ENCODE measurements around the gene COX4I1. TPM values are rescaled to one million over a fixed set of nuclear protein-coding genes. Genes with fewer than 3 reads are reported as not detected.
A peak's percentile ranks its signal among the peaks of the same experiment; 100 is the strongest.

Gene COX4I1
- total and polyA plus RNA-seq, 2 experiments from 2014 or later: 743 to 1,231 TPM

DNA sequence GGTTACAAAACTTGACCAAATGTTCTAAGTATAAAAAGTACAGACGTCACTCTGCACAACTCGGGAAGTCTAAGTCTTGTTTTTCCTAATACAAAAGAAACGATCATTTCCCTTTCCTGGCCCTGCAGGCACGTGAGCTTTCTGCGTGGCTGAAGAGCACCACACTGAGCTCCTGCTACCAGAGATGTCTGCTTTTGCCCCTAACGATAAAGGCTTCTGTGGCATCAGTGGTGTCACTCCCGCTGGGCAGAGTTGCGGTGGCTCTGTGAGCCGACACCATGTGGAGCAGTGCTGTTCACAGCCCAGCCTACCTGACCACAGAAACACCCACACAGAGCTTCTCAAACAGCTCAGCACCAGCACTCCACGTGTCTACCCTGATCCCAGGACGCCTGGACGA is 20.6 kb upstream of the COX4I1 start:
- H3K4me3 ChIP-seq: no peak overlapping the region
- H3K27ac ChIP-seq: no peak overlapping the region
- TF ChIP-seq, protein P1, sequence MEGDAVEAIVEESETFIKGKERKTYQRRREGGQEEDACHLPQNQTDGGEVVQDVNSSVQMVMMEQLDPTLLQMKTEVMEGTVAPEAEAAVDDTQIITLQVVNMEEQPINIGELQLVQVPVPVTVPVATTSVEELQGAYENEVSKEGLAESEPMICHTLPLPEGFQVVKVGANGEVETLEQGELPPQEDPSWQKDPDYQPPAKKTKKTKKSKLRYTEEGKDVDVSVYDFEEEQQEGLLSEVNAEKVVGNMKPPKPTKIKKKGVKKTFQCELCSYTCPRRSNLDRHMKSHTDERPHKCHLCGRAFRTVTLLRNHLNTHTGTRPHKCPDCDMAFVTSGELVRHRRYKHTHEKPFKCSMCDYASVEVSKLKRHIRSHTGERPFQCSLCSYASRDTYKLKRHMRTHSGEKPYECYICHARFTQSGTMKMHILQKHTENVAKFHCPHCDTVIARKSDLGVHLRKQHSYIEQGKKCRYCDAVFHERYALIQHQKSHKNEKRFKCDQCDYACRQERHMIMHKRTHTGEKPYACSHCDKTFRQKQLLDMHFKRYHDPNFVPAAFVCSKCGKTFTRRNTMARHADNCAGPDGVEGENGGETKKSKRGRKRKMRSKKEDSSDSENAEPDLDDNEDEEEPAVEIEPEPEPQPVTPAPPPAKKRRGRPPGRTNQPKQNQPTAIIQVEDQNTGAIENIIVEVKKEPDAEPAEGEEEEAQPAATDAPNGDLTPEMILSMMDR (IDR thresholded peaks at IDR 0.05; ENCODE audit: low read depth, low read length): no peak
- no peaks in the 10 kb centered on the region for H3K4me1 ChIP-seq (ENCODE audit: low read depth)
- DNase-seq (ENCODE audit: low read depth in 1 of 2, low spot score in 1 of 2): no peak
- H3K36me3 ChIP-seq: peaks cover 15% of the 10 kb centered on the region
- no peaks in the 10 kb centered on the region for H3K27me3 ChIP-seq
- no peaks in the 10 kb centered on the region for H3K9me3 ChIP-seq (ENCODE audit: low read depth)

DNA sequence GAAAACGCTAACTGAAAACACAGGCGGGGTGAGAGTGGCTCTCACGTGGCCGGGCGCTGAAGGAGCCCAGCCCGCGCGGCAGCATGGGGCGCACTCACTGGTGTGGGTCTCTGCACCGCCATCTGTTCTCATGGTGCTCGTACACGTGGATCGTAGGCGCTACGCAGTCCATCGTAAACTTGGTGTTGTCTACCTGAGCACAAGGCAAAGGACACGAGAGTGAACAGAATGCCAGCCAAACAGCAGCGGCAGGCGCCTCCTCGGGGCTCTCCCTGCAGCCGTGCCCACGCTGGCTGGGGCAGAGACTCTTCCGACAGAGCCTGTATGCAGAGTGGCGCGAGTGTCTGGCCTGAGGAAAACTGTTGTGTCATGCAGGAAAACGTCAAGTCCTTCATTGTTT is 19.2 kb upstream of the COX4I1 start:
- no peaks in the 10 kb centered on the region for H3K9me3 ChIP-seq (ENCODE audit: low read depth)
- no peak overlapping the region for H3K27ac ChIP-seq
- no peak for DNase-seq (ENCODE audit: low read depth in 1 of 2, low spot score in 1 of 2)
- peaks cover 15% of the 10 kb centered on the region for H3K36me3 ChIP-seq
- H3K4me1 ChIP-seq (ENCODE audit: low read depth): no peaks in the 10 kb centered on the region
- TF ChIP-seq, protein P1 (IDR thresholded peaks at IDR 0.05; ENCODE audit: low read depth, low read length): no peak
- no peaks in the 10 kb centered on the region for H3K27me3 ChIP-seq
- H3K4me3 ChIP-seq: no peak overlapping the region

DNA sequence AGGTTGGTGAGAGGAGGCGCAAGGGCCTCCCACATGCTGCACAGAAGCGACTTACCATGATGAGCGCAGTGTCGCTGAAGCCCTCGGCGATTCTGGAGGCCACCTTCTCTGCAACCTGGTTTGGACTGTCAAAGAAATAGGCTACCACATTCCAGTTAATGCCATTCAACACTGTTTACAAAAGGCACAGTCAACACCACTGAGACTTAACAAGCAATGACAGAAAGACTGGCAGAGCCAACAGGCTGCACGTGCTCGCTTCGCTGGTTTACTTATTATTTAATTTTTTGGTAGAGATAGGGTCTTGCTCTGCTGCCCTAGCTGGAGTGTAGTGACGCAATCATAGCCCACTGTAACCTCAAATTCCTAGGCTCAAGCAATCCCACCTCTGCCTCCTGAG is 18.3 kb upstream of the COX4I1 start:
- Histone ChIP-seq H3K36me3 (peaks cover 16% of the 10 kb centered on the region), H3K27me3 (no peaks in the 10 kb centered on the region), H3K9me3 (ENCODE audit: low read depth) (no peaks in the 10 kb centered on the region), H3K4me1 (ENCODE audit: low read depth) (no peaks in the 10 kb centered on the region), H3K4me3 (no peak overlapping the region), H3K27ac (no peak overlapping the region)
- TF ChIP-seq, protein P1 (IDR thresholded peaks at IDR 0.05; ENCODE audit: low read depth, low read length): no peak
- no peak for DNase-seq (ENCODE audit: low read depth in 1 of 2, low spot score in 1 of 2)

DNA sequence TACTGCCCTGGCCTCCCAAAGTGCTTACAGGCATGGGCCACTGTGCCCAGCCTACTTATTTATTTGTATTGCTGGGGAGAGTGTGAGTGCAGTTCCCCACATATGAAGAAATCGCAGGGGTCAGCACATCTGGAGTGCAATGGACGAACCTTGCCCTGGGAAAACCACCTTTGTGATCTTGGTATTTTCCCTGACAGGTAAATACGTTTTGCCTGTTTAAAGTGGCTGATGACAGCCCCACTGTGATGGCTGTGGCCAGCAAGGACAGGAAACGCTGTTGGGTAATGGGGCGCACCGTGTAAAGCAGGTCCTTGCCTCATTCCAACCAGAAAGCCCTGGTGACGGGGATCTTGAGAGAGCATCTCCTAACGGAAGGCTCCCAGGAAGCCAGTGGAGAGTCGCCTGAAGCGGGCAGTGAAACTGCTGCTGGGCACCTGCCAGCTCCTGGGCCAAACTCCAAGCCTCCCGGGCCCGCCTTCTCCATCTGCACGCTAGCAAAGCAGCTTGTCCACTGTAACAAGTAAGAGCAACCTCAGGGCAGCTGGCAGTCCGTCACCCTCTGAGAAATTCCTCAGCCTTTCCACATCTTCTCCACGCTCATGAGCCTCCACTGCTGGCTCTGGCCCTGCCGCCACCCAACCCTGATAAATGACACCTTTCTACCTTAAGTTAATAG is 17.7 kb upstream of the COX4I1 start:
- Histone ChIP-seq H3K4me3 (no peak overlapping the region), H3K27me3 (no peaks in the 10 kb centered on the region), H3K36me3 (peaks cover 21% of the 10 kb centered on the region), H3K4me1 (ENCODE audit: low read depth) (no peaks in the 10 kb centered on the region), H3K27ac (peak overlapping the region; percentile 53), H3K9me3 (ENCODE audit: low read depth) (no peaks in the 10 kb centered on the region)
- TF ChIP-seq, protein P1 (IDR thresholded peaks at IDR 0.05; ENCODE audit: low read depth, low read length): no peak
- DNase-seq (ENCODE audit: low read depth in 1 of 2, low spot score in 1 of 2): peak in 1 of 2 donors; percentile 29

DNA sequence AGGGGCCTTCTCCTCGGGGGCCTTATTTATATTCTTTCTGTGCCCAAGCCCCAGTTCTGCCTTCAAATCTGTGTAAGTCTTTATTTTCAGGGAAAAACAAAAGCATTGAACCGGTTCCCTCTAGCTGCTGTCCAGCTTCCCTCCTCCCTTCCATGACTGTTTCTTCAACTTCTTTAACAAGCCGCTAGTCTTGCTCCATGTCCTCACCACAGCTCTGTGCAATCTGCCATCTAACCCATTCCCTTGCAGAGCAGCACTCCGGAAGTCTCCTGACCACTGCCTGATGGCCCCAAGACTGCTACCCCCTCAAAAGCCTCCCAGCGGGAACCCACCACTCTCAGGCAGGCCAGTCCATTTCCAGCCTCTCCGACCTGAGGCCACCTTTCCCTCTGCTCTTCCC is 17.0 kb upstream of the COX4I1 start:
- H3K27me3 ChIP-seq: no peaks in the 10 kb centered on the region
- DNase-seq (ENCODE audit: low read depth in 1 of 2, low spot score in 1 of 2): no peak
- H3K4me1 ChIP-seq (ENCODE audit: low read depth): no peaks in the 10 kb centered on the region
- H3K4me3 ChIP-seq: no peak overlapping the region
- peaks cover 21% of the 10 kb centered on the region for H3K36me3 ChIP-seq
- TF ChIP-seq, protein P1 (IDR thresholded peaks at IDR 0.05; ENCODE audit: low read depth, low read length): no peak
- no peaks in the 10 kb centered on the region for H3K9me3 ChIP-seq (ENCODE audit: low read depth)
- peak overlapping the region; percentile 53 for H3K27ac ChIP-seq
